K562 treated with DMSO at 1 percent for 4 hours (cell line): ENCODE results near the gene PEPD. TPM values are rescaled to one million over a fixed set of nuclear protein-coding genes. Genes with fewer than 3 reads are reported as not detected.

ENCODE experiments used
- total RNA-seq: library from RNA; unstranded; fragments of 300-600 nt; gene quantifications from 2 replicates; pipeline ENCODE4 v1.2.3, GENCODE V29; 2022; ENCODE audit not compliant: insufficient read depth

Gene PEPD
- 39.2 and 40.0 TPM in 2 replicates for total RNA-seq

DNA sequence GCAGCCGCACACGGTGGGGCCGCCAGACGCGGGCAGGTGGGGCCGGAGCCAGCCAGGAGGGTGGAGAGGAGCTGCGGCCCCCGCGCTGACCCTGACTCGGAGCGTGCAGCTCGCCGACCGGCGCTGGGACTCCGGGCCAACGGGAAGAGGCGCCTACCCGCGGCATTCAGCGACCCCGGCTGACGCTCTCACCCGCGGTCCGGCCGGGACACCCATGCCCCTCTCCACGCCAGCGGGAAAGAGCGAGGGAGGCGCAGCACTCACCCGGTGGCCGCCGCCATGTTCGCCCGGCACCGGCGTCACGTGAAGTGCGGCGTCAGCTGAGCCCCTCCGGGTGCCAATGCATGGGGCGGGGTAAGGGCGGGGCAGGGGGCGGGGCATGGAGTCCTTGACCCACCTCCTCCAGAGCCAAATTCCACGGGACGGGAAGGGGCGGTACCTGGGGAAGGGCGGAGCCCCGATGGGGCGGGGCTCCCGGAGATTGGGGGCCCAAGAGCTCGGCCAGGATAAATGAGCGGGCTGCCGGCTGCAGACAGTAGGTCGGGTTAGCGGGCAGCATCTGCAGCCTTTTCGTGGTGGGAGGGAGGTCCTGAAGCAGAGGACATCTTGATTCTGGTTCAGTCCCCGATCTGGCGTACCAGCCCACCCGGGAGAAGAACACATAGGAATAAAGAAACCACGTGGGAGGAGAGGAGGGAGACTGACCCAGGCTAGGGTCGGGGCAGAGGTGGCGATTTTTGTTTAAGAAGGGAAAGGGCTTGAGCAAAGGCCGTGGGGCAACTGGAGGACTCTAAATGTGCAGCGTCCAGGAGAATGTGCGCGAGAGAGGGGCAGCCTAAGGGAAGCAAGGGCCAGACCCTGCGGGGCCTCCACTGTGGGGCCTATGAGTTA lies at the start of gene PEPD:
TSS of gene PEPD (minus strand) at position 312 of the 891 bp plus-strand sequence. CDS start at position 281, 31 bp downstream.

DNA sequence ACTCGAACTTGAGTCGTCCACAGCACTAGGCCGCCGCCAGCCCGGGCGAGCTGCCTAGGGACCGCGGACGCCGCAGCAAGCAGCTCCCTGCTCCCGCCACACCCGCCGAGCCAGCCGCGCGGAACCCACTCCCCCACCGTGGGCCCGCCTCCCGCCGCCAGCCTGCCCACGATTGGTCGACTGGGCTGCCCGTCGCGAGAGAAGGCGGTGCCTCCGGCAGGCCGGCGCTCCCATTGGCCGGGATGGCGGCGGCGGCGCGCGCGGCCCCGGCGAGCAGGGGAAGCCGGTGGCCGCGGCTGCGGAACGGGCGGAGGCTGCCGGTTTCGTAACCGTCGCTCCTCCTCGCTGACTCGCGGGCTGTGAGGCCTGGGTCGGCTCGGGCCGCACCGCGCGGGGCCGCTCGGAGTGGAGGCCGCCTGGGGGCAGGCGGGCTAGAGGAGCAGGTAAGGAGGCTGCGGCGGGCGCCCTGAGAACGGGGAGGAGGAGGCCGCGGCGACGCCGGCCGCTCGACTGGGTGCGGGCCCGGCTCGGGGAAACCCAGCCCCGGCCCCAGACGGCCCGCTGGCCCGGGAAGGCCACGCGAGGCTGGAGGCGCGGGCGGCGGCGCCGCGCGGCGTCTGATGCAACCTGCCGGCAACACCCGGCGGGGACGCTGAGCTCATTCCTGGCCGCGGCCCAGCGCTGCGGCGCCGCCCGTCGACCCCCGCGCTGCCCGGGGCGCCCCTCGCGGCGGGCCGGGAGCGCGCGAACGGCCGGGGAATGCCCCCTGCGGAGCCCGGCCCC lies 147.9 kb downstream of the PEPD start, which contains the start of gene CEBPG:
TSS of gene CEBPG (plus strand) at position 257 of the 783 bp plus-strand sequence. CDS start 5,531 bp downstream, outside the sequence.

Other genes with a start within 250 kb of the PEPD start
- gene CEBPA, start 219.3 kb downstream of the PEPD start, total RNA-seq = 0.38 and 0.78 TPM in 2 replicates
- gene CEBPG, start 148.1 kb downstream of the PEPD start, total RNA-seq = 45.5 and 46.9 TPM in 2 replicates
- not detected in 2 replicates for gene CHST8, start 100.2 kb upstream of the PEPD start, total RNA-seq